Midbrain (tissue), 1 donor: ENCODE measurements around the gene ZNF805.
A peak's percentile ranks its signal among the peaks of the same experiment; 100 is the strongest.
"Not testable (repeated sequence)": the region's sequence is repeated elsewhere in the genome, so short reads cannot be mapped to it uniquely, and the experiment has no call there.

ENCODE experiments used
- DNase-seq: peaks from one replicate; lab custom pipeline; 2025; lab: John Stamatoyannopoulos, UW

Gene ZNF805

GRCh38 chr19:57269515-57270250 lies 29.3 kb downstream of the ZNF805 start:
- DNase-seq, result no peak

GRCh38 chr19:57271280-57271679 lies 30.8 kb downstream of the ZNF805 start:
- no peak for DNase-seq

- no peak for DNase-seq
These were observed 32.6 kb downstream of the ZNF805 start for GRCh38 chr19:57273014-57273413.

- no peak for DNase-seq
These were observed 36.0 kb downstream of the ZNF805 start for GRCh38 chr19:57276430-57276829.

GRCh38 chr19:57278481-57278880 lies 38.0 kb downstream of the ZNF805 start:
- not testable (repeated sequence) for DNase-seq

- DNase-seq, result peak; percentile 92
These were observed 39.2 kb downstream of the ZNF805 start for GRCh38 chr19:57279418-57280164.

GRCh38 chr19:57280165-57280961 lies 39.9 kb downstream of the ZNF805 start, which contains the start of gene ZNF460:
Gene ZNF460, plus strand, starts transcription at chr19:57280485. Its CDS starts 322 bp downstream, at chr19:57280807.
- DNase-seq, result peak; percentile 97

GRCh38 chr19:57280962-57281400 lies 40.5 kb downstream of the ZNF805 start:
- DNase-seq, result no peak

GRCh38 chr19:57282011-57282643 lies 41.7 kb downstream of the ZNF805 start:
- DNase-seq, result no peak

- DNase-seq, result no peak
These were observed 47.9 kb downstream of the ZNF805 start for GRCh38 chr19:57288373-57288772.

- no peak for DNase-seq
These were observed 50.5 kb downstream of the ZNF805 start for GRCh38 chr19:57290970-57291369.

- no peak for DNase-seq
These were observed 52.1 kb downstream of the ZNF805 start for GRCh38 chr19:57292547-57292946.

GRCh38 chr19:57293719-57294118 lies 53.3 kb downstream of the ZNF805 start:
- no peak for DNase-seq

GRCh38 chr19:57302020-57302465 lies 61.6 kb downstream of the ZNF805 start:
- DNase-seq, result no peak

- DNase-seq, result no peak
These were observed 62.4 kb downstream of the ZNF805 start for GRCh38 chr19:57302727-57303401.
